ENCODE data around the gene TTC9B.

DNA sequence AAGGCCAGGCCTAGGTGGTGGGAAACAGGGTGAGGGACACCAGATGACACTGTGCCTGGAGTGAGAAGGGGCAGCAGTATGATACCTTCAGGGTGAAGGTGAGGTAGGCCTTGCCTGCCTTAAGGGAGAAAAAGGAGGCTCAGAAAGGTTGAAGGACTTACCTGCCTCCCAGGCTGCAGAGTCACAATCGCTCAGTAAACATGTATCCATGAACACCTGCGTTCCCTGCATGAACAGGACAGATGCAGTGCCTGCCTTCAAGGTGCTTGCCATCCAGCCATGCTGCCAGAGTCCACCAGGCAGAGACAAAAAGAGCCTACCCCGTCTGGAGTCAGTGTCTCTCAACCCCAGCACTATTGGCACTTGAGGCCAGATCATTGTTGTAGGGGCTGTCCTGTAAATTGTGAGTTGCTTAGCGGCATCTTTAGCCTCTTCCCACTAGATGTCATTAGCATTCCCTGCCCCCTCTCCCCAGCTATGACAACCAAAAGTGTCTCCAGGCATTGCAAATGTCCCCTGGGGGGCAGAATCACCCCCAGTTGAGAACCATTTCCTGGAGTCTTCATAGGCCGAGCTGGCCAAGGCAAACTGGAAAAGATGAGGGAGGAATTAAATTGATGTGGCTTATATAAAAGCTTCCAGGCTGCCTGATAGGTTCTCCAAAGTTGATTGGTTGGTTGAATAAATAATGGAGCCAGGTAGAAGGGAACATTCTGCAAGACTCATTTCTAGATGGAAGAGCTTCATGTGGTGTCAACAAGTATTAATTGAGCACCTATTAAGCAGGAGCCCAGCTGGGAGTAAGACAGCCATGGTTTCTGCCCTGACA, 25.2 kb downstream of the TTC9B start:
- TF ChIP-seq, protein P1, sequence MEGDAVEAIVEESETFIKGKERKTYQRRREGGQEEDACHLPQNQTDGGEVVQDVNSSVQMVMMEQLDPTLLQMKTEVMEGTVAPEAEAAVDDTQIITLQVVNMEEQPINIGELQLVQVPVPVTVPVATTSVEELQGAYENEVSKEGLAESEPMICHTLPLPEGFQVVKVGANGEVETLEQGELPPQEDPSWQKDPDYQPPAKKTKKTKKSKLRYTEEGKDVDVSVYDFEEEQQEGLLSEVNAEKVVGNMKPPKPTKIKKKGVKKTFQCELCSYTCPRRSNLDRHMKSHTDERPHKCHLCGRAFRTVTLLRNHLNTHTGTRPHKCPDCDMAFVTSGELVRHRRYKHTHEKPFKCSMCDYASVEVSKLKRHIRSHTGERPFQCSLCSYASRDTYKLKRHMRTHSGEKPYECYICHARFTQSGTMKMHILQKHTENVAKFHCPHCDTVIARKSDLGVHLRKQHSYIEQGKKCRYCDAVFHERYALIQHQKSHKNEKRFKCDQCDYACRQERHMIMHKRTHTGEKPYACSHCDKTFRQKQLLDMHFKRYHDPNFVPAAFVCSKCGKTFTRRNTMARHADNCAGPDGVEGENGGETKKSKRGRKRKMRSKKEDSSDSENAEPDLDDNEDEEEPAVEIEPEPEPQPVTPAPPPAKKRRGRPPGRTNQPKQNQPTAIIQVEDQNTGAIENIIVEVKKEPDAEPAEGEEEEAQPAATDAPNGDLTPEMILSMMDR (IDR thresholded peaks at IDR 0.05; ENCODE audit: insufficient read depth, low read length), result no peak
- TF ChIP-seq POLR2AphosphoS5 (IDR thresholded peaks at IDR 0.05; ENCODE audit: low read depth) (no peak), REST (IDR thresholded peaks at IDR 0.05; ENCODE audit: insufficient replicate concordance, low read depth) (no peak), SPI1 (IDR thresholded peaks at IDR 0.05; ENCODE audit: borderline replicate concordance, low read depth) (no peak), GABPA (IDR thresholded peaks at IDR 0.05; ENCODE audit: low read depth) (no peak)
